ENCODE measurements around the gene TTC3.

DNA sequence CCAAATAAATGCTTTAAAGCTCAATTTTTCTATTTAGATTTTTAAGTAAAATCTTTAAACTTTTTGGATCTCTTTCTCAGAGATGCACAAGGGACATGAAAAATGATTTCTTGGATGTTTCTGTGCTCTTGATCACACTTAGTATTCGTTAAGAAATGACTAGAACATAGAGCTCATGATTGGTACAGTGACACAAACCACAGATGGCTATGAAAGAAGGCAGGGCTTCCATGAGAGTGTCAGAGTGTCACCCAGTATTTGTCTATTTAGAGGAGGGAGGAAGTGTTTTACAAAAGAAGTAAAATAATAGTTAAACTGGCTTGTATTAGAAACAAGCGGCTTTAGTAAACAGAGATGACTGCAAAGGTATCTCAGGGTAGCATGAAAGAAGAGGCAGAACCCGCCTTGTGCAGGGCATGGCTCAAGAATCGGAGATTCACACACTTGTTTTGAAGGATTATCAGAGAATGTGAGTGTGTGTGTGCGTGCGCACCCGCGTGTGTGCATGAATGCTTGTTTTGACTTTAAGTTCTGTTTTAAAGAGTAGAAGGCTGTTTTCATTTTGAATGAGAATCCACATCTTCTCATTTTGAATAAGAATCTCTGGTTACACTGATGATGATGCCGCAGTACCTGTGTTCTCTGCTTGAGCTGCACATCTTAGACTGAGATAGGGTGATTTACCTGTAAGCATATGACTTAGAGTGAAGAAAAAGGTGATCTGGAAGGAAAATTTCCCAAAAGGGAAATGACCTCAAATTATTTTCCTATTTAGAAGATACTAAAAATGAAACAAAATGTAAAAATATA, 111.9 kb downstream of the TTC3 start:
- TF ChIP-seq RCOR1 (IDR thresholded peaks at IDR 0.05; ENCODE audit: borderline replicate concordance in 1 of 2, low read depth in 2 of 2, low read length in 2 of 2) (no peak), SMAD2 (IDR thresholded peaks at IDR 0.05; ENCODE audit: low read depth, low read length) (no peak), CREB1 (IDR thresholded peaks at IDR 0.05) (no peak), CREB1 (CRISPR knock-in tag; IDR thresholded peaks at IDR 0.05) (no peak), ZNF146 (CRISPR knock-in tag; IDR thresholded peaks at IDR 0.05; ENCODE audit: unreplicated experiment) (no peak), JUND (IDR thresholded peaks at IDR 0.05; ENCODE audit: borderline replicate concordance, low read depth, low read length) (no peak), JUND (tag; IDR thresholded peaks at IDR 0.05; ENCODE audit: borderline replicate concordance, low read depth, low read length) (no peak), FOXA3 (CRISPR knock-in tag; conservative IDR thresholded peaks at IDR 0.05 in 1 of 2, IDR thresholded peaks at IDR 0.05 in 1 of 2) (no peak), POLR2AphosphoS5 (IDR thresholded peaks at IDR 0.05; ENCODE audit: control insufficient read depth, insufficient read depth, low read depth, low read length) (no peak)
- TF ChIP-seq, protein P1, sequence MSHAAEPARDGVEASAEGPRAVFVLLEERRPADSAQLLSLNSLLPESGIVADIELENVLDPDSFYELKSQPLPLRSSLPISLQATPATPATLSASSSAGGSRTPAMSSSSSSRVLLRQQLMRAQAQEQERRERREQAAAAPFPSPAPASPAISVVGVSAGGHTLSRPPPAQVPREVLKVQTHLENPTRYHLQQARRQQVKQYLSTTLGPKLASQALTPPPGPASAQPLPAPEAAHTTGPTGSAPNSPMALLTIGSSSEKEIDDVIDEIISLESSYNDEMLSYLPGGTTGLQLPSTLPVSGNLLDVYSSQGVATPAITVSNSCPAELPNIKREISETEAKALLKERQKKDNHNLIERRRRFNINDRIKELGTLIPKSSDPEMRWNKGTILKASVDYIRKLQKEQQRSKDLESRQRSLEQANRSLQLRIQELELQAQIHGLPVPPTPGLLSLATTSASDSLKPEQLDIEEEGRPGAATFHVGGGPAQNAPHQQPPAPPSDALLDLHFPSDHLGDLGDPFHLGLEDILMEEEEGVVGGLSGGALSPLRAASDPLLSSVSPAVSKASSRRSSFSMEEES (CRISPR knock-in tag; IDR thresholded peaks at IDR 0.05): no peak
- TF ChIP-seq, protein P2, sequence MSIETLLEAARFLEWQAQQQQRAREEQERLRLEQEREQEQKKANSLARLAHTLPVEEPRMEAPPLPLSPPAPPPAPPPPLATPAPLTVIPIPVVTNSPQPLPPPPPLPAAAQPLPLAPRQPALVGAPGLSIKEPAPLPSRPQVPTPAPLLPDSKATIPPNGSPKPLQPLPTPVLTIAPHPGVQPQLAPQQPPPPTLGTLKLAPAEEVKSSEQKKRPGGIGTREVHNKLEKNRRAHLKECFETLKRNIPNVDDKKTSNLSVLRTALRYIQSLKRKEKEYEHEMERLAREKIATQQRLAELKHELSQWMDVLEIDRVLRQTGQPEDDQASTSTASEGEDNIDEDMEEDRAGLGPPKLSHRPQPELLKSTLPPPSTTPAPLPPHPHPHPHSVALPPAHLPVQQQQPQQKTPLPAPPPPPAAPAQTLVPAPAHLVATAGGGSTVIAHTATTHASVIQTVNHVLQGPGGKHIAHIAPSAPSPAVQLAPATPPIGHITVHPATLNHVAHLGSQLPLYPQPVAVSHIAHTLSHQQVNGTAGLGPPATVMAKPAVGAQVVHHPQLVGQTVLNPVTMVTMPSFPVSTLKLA (conservative IDR thresholded peaks at IDR 0.05): no peak
- TF ChIP-seq, protein P3, sequence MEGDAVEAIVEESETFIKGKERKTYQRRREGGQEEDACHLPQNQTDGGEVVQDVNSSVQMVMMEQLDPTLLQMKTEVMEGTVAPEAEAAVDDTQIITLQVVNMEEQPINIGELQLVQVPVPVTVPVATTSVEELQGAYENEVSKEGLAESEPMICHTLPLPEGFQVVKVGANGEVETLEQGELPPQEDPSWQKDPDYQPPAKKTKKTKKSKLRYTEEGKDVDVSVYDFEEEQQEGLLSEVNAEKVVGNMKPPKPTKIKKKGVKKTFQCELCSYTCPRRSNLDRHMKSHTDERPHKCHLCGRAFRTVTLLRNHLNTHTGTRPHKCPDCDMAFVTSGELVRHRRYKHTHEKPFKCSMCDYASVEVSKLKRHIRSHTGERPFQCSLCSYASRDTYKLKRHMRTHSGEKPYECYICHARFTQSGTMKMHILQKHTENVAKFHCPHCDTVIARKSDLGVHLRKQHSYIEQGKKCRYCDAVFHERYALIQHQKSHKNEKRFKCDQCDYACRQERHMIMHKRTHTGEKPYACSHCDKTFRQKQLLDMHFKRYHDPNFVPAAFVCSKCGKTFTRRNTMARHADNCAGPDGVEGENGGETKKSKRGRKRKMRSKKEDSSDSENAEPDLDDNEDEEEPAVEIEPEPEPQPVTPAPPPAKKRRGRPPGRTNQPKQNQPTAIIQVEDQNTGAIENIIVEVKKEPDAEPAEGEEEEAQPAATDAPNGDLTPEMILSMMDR (IDR thresholded peaks at IDR 0.05 in 2 of 3, conservative IDR thresholded peaks at IDR 0.05 in 1 of 3; ENCODE audit: insufficient read depth in 2 of 3, low read depth in 1 of 3, low read length in 3 of 3): no peak
- TF ChIP-seq, protein P4, sequence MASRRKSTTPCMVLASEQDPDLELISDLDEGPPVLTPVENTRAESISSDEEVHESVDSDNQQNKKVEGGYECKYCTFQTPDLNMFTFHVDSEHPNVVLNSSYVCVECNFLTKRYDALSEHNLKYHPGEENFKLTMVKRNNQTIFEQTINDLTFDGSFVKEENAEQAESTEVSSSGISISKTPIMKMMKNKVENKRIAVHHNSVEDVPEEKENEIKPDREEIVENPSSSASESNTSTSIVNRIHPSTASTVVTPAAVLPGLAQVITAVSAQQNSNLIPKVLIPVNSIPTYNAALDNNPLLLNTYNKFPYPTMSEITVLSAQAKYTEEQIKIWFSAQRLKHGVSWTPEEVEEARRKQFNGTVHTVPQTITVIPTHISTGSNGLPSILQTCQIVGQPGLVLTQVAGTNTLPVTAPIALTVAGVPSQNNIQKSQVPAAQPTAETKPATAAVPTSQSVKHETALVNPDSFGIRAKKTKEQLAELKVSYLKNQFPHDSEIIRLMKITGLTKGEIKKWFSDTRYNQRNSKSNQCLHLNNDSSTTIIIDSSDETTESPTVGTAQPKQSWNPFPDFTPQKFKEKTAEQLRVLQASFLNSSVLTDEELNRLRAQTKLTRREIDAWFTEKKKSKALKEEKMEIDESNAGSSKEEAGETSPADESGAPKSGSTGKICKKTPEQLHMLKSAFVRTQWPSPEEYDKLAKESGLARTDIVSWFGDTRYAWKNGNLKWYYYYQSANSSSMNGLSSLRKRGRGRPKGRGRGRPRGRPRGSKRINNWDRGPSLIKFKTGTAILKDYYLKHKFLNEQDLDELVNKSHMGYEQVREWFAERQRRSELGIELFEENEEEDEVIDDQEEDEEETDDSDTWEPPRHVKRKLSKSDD (conservative IDR thresholded peaks at IDR 0.05; ENCODE audit: low read length): no peak
